AG04450 (cell line): ENCODE results near the gene MLX. TPM values are rescaled to one million over a fixed set of nuclear protein-coding genes. Genes with fewer than 3 reads are reported as not detected.
"Not testable (repeated sequence)": the region's sequence is repeated elsewhere in the genome, so short reads cannot be mapped to it uniquely, and the experiment has no call there.

ENCODE experiments used
- CTCF ChIA-PET: fragments of 300-600, 350-600 bp; formaldehyde crosslinking; extraction: SDS; loops from one replicate; lab custom pipeline; 2022; ENCODE audit warnings: antibody characterized with exemption, inconsistent platforms; lab: Charles Lee
- POLR2A ChIA-PET: fragments of 350-600 bp; formaldehyde crosslinking; extraction: SDS; loops from one replicate; lab custom pipeline; 2021; ENCODE audit warnings: antibody characterized with exemption, inconsistent platforms; lab: Yijun Ruan, JAX
- DNase-seq: peaks from one replicate; pipeline ENCODE4 v3.0.0-alpha.2; 2011; ENCODE audit warnings: low read depth, low spot score
- H3K27ac ChIP-seq: one replicate; pipeline ENCODE4 v1.5.1; 2012; ENCODE audit warnings: low read depth, low read length, control low read depth
- H3K27me3 ChIP-seq: one replicate; pipeline ENCODE4 v1.6.0; 2012; ENCODE audit warnings: low read length; ENCODE audit not compliant: control insufficient read depth, insufficient read depth
- H3K4me3 ChIP-seq: 2 replicates; pipeline ENCODE4 v1.5.1; 2011; ENCODE audit warnings: mild to moderate bottlenecking, low read depth, low read length, control low read depth
- H3K9me3 ChIP-seq: 2 replicates; pipeline ENCODE4 v1.5.1; 2012; ENCODE audit warnings: low read length; ENCODE audit not compliant: control insufficient read depth, insufficient read depth
- CTCF ChIP-seq: IDR thresholded peaks from 2 replicates; pipeline ENCODE4 v1.5.1; 2011; ENCODE audit warnings: low read depth, low read length, control low read depth, inconsistent platforms
- polyA plus RNA-seq: library from polyadenylated mRNA; depleted of rRNA; stranded (reverse); fragments of >200 nt; gene quantifications from 2 replicates; pipeline ENCODE4 v1.2.3, GENCODE V29; 2011

MLX gene
- polyA plus RNA-seq, 1 experiment, result 35.4 TPM

GRCh38 chr17:42608305-42609181 is 41.6 kb downstream of the MLX start:
- Histone ChIP-seq H3K9me3 (no peaks in the 10 kb centered on the region; the same call in 1 of the 2 replicates), H3K4me3 (peak overlapping the region; percentile 98), H3K27me3 (no peaks in the 10 kb centered on the region), H3K27ac (peak overlapping the region; percentile 73)
- DNase-seq, result no peak
- POLR2A ChIA-PET, result interaction anchor here (0.5 to 2.5 kb wide), 12 partner anchors 14 to 904 kb away, joined by 3 to 12 read pairs (median 4); partner anchors contain the start of genes BECN1 and PLEKHH3
- TF ChIP-seq CTCF, result peak; percentile 49; the same call in 1 of the 2 replicates
- CTCF ChIA-PET, result interaction anchor here (0.7 to 1.9 kb wide), 4 partner anchors 22 to 71 kb away, joined by 3 to 10 read pairs (median 3); partner anchors contain the start of gene PLEKHH3

- Histone ChIP-seq H3K9me3 (no peaks in the 10 kb centered on the region; the same call in 1 of the 2 replicates), H3K27ac (peak within 1 kb of the TSS; percentile 82), H3K4me3 (peak within 1 kb of the TSS; percentile 98), H3K27me3 (no peaks in the 10 kb centered on the region)
- ChIA-PET POLR2A (interaction anchor here (0.5 to 2.5 kb wide), 10 partner anchors 11 to 904 kb away, joined by 3 to 12 read pairs (median 4); partner anchors contain the start of gene PLEKHH3), CTCF (interaction anchor here (0.6 to 1.9 kb wide), 5 partner anchors 11 to 304 kb away, joined by 3 to 10 read pairs (median 4); partner anchors contain the start of gene PLEKHH3)
- TF ChIP-seq CTCF, result no peak; the same call in 1 of the 2 replicates
- DNase-seq, result peak; percentile 99
Observed at GRCh38 chr17:42609182-42609813, 42.4 kb downstream of the MLX start, which contains the start of the genes RETREG3 and TUBG1. Gene RETREG3, minus strand, starts transcription at chr17:42609374. Its CDS starts 50 bp downstream, at chr17:42609324. Gene TUBG1, plus strand, starts transcription at chr17:42609683. Its CDS starts 55 bp downstream, at chr17:42609738.

GRCh38 chr17:42609814-42610801 is 43.2 kb downstream of the MLX start:
- H3K9me3 ChIP-seq, DNase-seq, H3K27me3 ChIP-seq: not testable (repeated sequence)
- ChIA-PET CTCF (interaction anchor here (0.6 to 1.9 kb wide), 6 partner anchors 12 to 304 kb away, joined by 3 to 10 read pairs (median 4); partner anchors contain the start of gene PLEKHH3), POLR2A (interaction anchor here (0.5 to 2.5 kb wide), 8 partner anchors 12 to 613 kb away, joined by 3 to 12 read pairs (median 4); partner anchors contain the start of gene PLEKHH3)
- Histone ChIP-seq H3K4me3 (peak overlapping the region; percentile 84), H3K27ac (peak overlapping the region; percentile 82)

GRCh38 chr17:42612013-42612412 is 45.1 kb downstream of the MLX start:
- CTCF ChIA-PET, result no interaction called here
- Histone ChIP-seq H3K27ac (no peak overlapping the region), H3K4me3 (no peak overlapping the region), H3K27me3 (no peaks in the 10 kb centered on the region), H3K9me3 (no peaks in the 10 kb centered on the region; the same call in 1 of the 2 replicates)
- no peak for DNase-seq
- POLR2A ChIA-PET, result no interaction called here
- no peak for TF ChIP-seq CTCF
